Stimulated activated CD8-positive, alpha-beta memory T cell treated with anti-CD3 and anti-CD28 coated beads, Interleukin-12 subunit alpha, Interleukin-12 subunit beta, amount 100 ng/mL, for 24 hours (primary cell): ENCODE measurements around the gene SSBP3.

Source experiments
- DNase-seq: peaks from one replicate; pipeline ENCODE4 v3.0.0-alpha.2; 2020; ENCODE audit errors: extremely low read depth

SSBP3 gene

GRCh38 chr1:54284781-54285529, 121.2 kb downstream of the SSBP3 start:
- DNase-seq, result no peak

- no peak for DNase-seq
Measured at GRCh38 chr1:54283635-54284385, 122.4 kb downstream of the SSBP3 start.

GRCh38 chr1:54282101-54282847, 123.9 kb downstream of the SSBP3 start:
- no peak for DNase-seq

DNA sequence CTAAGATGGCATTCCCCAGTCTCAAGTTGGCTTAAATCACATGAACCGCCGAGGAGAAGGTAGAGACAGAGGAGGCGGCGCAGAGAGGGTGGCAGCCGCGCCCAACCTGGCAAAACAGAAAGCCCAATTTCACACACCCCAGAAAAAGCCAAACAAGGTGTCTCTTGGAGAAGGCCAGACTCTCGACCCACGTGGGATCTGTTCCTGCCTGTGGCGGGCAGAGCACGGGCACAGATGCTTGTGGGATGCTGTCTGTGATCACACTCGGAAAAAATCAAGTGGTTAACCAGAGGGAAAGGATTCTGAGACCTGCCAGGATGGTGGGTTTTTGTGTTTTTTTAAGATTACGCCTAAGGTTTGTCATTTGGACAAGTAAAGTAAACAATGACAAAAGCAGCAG, 125.5 kb downstream of the SSBP3 start:
- DNase-seq, result no peak

GRCh38 chr1:54279457-54279856, 126.7 kb downstream of the SSBP3 start:
- DNase-seq, result no peak

DNA sequence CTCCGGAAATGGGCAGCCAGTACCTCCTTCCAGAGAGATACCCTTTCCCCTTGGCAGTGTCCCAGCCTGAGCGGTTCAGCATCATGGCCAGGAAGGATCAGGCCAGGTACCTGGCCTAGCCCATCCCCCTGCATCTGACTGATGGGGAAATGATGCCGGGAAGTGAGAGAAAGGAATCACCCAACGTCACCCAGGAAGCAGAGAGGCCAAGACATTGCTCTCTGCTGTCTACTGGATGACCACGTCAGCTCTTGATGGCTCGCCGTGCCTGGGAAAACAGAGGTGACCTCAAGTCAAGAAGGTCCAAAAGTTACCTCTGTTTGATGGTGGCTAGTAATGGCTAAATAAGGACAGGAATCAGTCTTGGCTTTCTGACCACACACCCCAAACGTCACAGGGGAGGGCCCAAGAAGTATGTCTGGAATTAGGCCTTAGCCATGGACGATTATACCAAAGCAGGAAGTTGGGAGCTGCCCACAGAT, 127.2 kb downstream of the SSBP3 start:
- DNase-seq, result no peak

- no peak for DNase-seq
Measured at GRCh38 chr1:54277451-54278341, 128.5 kb downstream of the SSBP3 start.

- no peak for DNase-seq
Measured at GRCh38 chr1:54276617-54277450, 129.4 kb downstream of the SSBP3 start.

GRCh38 chr1:54275349-54275748, 130.8 kb downstream of the SSBP3 start:
- DNase-seq, result no peak

GRCh38 chr1:54274881-54275280, 131.3 kb downstream of the SSBP3 start:
- no peak for DNase-seq

DNA sequence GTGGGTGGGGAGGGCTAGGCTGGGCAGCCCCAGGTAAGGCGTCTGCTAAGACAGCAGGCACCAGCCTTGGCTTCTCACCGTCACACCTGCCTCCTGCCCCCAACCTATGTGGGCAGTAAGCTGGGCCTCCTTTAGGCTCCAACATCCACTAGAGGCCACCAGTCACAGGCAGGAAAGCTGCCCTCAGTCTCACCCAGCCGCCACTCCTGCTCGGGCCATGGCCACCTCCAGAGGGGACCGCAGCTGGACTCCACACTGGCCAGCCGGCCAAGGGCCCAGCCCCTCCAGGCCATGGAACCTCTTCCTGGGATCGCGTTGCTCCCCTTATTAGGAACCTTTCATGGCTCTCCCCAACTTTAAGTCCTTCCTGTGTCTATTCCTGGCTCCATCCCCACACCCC, 131.7 kb downstream of the SSBP3 start:
- no peak for DNase-seq

GRCh38 chr1:54273795-54274163, 132.4 kb downstream of the SSBP3 start:
- DNase-seq, result no peak

DNA sequence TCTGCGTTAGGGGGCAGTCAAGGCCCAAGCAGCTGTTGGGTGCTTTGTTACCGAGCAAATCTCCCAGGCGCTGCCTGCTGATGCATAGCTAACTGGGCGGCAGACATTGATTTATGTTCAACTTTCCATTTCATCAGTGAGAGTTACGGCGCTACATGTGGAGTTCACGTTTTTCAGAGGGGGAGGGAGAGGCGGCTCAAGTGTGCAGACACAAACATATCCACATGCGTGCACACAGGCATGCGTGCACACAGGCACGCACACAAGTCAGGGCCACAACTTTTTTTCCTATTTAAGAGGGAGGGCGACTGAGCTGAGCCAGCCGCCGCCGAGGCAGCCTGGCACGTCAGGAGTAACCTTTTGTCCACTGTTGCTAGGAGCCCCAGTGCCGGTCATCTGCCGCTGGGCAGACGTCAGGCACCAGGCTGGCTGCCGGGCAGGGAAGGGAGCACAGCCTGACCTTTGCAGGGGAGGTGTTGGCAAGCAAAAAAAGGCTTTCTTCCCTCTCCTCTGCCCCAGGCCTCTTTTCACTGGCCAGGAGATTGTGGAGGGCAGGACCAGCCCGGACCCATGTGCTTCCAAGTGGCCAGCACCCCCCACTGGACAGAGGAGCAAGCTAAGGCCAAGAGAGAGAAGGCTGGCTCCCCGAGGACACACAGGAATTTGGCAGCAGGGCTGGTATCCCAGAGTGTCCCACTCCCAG, 133.0 kb downstream of the SSBP3 start:
- no peak for DNase-seq

DNA sequence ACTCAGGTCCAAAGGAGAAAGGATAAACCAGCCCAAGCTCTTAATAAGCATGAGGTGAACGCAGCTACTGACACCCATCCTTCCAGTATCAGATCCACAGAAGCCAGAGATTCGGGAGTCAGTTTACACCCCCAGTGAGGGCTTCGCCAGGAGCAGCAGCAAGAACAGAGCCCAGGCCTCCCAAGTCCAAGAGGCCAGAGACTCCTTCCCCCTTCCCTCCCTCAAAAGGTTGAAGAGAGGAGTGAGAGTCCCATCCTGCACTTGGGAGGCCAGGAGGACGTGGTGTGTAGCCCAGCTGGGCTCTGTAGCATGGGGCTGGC, 133.5 kb downstream of the SSBP3 start:
- no peak for DNase-seq

DNA sequence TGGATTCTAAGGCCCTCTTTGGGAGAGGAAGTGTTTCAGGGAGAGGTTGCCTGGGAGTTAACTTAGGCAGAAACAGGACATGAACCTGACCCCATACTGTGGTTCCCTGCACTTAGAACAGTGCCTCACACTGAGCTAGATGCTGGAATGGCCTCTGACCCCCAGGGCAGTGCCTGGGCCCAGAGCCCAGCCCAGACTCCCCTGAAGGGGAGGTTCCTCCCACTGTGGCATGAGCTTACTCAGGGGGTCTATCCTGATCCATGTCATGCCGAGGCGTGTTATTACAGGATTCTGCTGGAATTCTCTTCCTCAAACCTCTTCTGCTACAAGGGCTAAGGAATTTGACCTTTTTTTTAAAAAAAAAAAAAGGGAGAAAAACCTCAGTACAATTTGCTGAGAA, 134.1 kb downstream of the SSBP3 start:
- no peak for DNase-seq

DNA sequence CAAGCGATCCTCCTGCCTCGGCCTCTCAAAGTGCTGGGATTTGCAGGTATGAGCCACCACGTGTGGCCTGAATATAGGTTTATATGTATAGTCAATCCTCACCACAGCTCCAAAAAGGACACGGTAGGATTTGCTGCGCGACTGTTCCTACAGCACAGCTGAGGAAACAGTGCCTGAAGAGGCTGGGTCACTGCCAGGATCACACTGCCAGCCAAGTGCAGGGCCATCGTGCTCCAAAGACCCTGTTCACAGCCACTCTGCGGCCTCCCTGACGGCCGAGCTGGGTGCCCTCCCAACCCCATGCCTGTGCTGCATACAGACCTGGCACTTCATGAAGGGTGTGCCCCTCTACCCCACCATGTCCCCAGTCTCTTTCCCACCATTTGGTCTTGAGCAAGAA, 134.9 kb downstream of the SSBP3 start:
- DNase-seq, result no peak

- DNase-seq, result no peak
Measured at GRCh38 chr1:54270543-54270942, 135.7 kb downstream of the SSBP3 start.

GRCh38 chr1:54268762-54269297, 137.4 kb downstream of the SSBP3 start:
- no peak for DNase-seq

DNA sequence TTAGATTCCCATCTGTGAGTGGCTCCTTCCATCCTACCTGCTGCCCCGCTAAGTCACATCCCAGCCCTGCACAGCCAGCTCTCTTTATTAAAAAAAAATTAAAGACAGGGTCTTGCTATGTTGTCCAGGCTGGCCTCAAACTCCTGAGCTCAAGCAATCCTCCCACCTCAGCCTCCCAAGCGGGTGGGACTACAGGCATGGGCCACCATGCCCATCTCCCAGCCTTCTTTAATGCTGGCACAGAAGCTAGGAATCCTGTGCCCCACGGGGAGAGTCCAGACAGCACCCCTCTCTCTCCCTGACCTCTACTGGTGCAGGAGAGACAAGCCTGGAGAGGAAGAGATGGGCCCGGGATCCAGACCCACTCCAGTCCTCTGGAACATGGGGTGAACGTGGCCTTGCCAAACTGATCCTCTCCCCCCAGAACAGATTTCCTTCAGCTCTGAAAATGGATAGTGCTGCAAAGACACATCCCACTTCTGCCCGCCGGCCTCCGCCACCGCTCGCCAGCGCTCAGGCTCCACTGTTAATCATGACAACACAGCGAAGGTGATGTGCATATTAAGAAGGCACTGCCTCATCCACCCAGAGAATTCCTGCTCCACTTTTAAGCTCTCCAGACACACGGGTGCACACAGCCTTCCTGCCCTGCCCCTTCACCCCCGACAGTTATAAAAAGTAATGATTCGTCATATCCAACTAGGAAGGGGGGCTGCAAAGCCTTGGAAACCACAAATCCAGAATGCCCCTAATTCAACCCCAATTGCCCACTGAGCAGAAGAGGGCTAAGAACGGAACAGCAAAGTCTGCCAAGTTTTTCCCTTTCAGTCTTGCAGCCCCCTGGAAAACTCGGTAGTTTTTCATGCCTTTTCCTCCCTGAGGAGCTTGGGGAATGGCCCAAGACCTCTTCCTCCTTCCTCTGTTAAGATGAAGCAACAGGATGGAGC, 138.1 kb downstream of the SSBP3 start:
- no peak for DNase-seq
